Measurements from ENCODE around the gene TSHZ2. TPM values are rescaled to one million over a fixed set of nuclear protein-coding genes. Genes with fewer than 3 reads are reported as not detected.
"Not testable (repeated sequence)": the region's sequence is repeated elsewhere in the genome, so short reads cannot be mapped to it uniquely, and the experiment has no call there.

The TSHZ2 gene
- total RNA-seq, 1 donor from 2014 or later: 33.1 TPM

DNA sequence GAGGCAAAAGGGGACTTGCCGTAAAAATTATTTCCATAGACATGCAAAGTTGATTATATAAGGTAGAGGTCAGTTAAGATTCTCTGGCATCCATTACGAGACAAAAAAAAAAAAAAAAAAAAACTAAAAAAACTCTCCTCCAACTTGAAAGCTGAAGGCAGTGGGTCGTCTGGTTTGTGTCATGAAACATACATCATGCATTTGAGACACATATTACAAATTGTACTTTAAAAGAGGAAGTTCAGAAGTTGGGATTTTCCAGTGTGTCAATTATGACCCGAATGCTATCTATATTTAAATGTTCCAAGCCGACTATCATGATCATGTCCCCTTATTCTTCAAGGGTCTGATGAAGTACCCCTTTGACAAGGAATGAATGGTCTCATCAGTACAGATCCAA, 496.4 kb downstream of the TSHZ2 start:
- ATAC-seq (no peak), DNase-seq (ENCODE audit: low spot score) (no peak)
- intact Hi-C loops (cut with DNase I): no loop called here

DNA sequence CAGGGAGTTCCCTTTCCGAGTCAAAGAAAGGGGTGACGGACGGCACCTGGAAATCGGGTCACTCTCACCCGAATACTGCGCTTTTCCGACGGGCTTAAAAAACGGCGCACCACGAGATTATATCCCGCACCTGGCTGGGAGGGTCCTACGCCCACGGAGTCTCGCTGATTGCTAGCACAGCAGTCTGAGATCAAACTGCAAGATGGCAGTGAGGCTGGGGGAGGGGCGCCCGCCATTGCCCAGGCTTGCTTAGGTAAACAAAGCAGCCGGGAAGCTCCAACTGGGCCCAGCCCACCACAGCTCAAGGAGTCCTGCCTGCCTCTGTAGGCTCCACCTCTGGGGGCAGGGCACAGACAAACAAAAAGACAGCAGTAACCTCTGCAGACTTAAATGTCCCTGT, 500.7 kb downstream of the TSHZ2 start:
- DNase-seq (ENCODE audit: low spot score); intact Hi-C loops (cut with DNase I); ATAC-seq: not testable (repeated sequence)

DNA sequence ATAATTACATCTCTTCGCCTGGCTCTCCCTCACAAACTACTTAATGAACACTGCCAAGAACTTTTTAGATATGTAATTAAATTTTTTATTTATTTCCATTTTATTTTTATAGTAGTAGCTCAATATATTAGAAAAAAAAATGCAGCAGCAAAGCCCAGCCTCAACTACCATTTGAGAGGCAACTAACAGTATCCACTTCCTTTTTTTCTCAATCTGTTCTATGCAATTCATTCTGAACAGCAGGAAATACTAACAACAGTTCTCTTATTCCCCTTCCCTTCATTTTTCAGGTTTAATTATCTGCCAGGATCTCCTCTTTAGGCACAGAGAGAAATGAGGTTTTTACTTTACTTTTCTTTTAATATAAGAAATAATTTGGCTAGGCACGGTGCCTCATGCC, 508.8 kb downstream of the TSHZ2 start:
- DNase-seq (ENCODE audit: low spot score): no peak
- intact Hi-C loops (cut with DNase I): no loop called here

DNA sequence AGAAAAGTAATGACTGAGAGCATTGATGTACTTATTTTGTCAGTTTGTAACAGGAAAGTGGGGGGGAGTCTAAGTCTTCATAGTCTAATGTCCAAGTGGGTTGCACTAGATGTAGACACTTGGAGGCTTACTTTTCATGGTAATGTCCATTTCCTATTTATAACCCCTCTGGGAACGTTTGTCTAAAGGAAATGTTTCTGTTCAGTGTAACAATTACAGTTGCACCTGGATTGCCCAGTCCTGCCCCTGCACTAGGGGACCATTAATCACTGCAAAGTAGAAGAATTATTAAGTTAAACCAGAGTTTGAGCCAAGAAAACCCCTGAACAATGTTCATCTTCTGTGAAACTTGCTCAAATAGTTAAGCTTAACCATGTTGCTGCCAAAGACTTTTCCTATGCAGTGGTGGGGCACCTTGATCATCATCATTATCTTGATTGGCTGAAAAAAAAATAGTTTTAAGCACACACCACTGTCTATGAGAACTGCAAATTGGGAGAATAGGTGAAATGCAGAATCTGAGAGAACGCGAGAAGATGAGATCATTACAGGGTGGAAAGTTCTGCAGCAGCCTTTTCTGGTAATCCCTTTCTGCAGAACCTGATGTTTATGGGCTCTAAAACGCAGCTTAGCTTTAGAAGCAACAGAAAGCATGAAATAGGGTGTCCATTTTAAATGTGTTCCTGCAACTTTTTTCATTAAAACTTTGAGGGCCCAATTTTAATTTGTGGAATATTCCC, 515.5 kb downstream of the TSHZ2 start:
- ATAC-seq (no peak), DNase-seq (ENCODE audit: low spot score) (no peak)
- intact Hi-C loops (cut with DNase I): no loop called here

More for the DNA sequence above, 508.8 kb downstream of the TSHZ2 start:
- ATAC-seq: no peak

DNA sequence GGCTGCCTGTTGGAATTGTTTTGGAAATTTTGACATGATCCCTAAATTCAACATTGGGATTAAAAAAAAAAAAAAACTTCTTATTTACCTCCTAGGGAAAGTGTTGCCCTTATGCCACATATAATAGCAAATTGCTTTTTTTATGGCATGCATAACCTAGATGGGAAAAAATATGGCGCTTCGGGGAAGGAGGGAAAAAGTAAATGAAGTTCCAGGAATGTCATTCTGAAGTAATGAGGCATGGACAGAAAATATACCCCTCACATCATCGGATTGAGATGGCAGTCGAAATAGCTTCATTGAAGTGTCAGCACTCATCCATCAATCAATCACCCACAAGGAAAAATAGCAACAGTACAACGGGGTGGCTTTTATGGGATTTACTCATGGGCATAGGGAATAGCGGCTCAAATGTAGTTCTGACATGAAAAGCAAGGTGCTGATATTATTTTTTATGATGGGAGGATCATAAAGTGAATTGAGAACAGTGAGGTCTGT, 516.7 kb downstream of the TSHZ2 start:
- ATAC-seq: no peak
- intact Hi-C loops (cut with DNase I): no loop called here

DNA sequence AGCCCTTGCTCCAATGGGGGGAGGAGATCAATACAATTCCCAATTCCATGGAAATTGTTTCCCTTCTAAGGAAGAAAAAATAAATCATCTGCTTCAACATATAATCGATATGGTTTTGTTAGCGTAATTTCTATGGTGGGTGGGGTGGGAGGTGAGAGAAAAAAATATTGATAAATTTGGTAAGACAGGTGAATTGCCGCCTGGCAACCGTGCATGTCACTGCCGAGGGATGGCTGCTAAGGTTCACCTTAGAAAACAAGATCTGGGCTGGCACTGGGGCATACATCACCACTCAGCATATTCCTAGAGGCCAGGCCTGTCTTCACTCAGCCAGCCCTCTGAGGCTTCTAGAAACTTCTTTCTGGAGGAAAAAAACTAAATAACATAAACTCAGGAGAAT, 517.4 kb downstream of the TSHZ2 start:
- intact Hi-C loops (cut with DNase I): no loop called here
- DNase-seq (ENCODE audit: low spot score): no peak
- no peak for ATAC-seq

More for the DNA sequence above, 516.7 kb downstream of the TSHZ2 start:
- no peak for DNase-seq (ENCODE audit: low spot score)

DNA sequence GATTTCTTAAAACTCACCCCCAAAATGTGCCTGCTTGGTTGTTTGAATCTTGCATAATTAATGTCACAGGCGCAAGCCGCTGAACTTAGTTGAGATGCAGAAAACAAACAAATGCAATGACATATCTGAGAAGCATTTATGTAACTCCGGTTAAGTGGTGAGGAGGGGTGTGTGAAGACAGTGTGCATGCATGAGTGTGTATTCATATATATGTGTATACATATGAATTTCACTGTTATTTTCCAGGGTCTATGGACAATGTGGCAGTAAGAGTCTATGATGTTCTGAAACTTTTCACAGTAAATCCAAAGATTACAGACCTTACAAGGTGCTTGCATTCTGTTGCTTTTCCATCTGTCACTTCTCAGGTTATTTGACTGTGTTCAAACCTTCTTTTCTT, 518.5 kb downstream of the TSHZ2 start:
- intact Hi-C loops (cut with DNase I): no loop called here
- DNase-seq (ENCODE audit: low spot score): no peak
- no peak for ATAC-seq

DNA sequence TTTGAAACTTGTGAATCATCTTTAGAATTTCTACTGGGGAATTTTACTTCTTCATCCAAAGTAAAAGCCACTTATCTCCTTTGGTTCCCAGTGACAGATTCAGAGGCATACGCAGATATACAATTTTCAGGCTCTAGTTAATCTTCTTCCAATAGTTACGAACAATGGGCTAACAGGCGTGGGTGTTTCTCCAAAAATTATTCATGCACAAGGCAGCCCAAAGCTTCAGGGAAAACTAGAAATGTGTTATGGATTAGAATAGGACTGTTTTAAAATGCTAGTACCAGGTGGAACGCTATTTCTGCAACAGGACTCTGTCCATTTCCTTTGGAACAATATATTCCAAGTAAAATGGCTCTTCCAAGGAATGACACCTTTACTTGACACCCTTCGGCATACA, 519.3 kb downstream of the TSHZ2 start:
- no peak for ATAC-seq
- intact Hi-C loops (cut with DNase I): no loop called here
- no peak for DNase-seq (ENCODE audit: low spot score)

DNA sequence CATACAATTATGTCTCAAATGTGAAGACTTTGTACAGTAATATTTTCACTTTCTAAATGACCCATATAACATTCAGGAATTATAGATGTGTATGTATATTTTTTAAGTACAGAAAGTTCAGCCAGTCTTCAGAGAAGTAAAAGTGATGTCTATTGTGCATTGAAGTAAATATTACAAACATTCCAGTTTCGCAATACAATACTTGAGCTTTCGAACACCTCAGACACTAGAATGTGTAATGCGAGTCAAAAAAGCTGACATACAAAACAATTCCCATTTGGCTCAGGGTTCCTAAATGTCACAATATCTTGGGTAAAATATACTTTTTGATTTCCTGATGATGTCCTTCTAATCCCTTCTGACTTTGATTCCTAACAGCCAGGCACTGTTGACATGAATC, 520.1 kb downstream of the TSHZ2 start:
- ATAC-seq: no peak
- DNase-seq (ENCODE audit: low spot score): no peak
- intact Hi-C loops (cut with DNase I): no loop called here

DNA sequence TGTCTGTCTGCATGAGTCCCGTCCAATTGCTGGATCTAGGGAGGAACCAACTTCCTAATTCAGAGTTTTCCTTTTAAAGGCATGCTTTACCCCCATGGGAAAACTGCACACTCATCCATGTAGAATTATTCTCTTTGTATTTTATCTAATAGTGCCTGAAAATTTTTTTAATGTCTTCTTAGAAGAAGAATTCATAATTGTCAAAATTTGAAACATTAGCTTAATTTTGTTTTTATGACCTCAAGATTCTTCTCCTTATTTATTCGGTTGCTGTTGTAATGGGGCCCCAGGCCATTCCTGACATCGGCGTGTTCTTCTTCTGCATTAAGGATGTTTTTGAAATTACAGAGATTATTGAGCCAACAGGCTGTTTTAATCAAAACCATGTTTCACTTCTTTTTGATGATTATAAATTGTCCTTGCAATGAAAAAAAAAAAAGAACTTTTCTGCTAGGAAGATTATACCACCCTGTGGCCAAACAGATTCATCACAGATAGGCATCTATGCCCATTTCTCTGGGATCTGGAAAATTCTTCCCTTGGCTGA, 521.2 kb downstream of the TSHZ2 start:
- intact Hi-C loops (cut with DNase I): no loop called here
- ATAC-seq (peak; percentile 45), DNase-seq (ENCODE audit: low spot score) (no peak)

DNA sequence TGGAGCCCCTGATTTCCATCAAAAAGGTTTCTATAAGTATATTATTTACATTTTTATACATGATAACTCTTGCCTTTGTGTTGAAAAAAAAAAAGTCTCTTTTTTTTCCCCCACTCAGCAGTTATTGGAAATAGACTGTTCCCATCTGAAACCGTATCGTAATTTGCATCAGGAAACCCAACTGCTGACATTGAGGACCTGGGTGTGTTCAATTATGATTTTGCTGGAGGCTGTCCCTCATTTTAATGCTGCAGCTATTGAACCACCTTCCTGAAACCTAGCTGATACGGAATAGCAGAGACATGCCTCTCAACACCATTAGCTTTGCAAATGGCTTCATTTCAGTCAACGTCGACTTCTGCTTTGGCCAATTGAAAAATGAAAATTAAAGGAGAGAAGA, 522.6 kb downstream of the TSHZ2 start:
- DNase-seq (ENCODE audit: low spot score) (no peak), ATAC-seq (no peak)
- intact Hi-C loops (cut with DNase I): no loop called here

DNA sequence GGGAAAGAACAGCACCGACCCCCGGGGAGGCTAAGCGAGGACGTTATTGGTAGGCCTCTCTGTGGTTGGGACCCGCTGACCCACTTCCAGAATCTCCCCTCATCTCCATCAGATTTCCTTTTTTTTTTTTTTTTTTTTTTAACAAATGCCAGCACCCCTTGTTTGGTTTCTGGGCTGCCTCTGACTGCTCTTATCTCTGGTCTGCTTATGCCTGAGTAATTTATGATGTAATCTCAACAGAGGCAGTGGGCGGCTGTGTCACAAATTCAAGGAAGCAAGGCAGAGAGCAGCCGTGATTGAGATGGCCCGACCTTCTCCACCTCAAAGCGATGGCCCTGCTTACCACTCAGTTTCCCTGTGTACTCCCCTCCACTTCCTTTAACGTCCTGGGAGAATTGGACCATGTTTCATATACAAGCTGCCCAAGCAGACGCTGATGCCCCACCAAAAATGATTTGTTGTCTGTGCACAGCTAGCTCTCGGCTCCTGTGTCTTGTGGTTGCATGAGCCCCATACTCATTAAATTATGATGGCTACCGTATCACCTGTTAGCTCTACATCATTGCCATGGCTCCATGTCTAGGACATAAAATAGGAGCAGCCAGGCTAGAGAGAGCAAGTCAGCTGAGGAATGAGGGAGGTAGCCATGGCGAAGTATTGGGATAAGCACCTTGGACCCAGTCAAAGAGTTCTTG, 523.4 kb downstream of the TSHZ2 start:
- ATAC-seq: no peak
- no peak for DNase-seq (ENCODE audit: low spot score)
- intact Hi-C loops (cut with DNase I): no loop called here

DNA sequence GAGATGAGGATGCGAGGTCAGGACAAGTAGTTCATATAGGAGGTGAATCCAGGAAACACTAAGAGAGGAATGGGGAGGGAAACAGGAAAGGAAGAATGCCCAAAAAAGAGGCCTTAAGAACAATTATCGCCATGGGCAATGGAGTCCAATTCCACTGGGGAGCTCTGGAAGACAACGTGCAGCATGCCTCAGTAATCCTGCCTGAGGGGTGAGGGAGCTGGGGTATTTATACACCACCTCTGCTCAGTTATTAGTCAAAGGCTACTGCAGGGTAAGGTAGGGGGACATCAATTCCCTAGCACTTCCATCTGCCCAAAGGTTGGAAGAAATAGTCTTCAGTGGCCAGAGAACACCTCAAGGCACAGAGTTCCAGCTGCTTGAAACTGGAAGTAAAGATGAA, 525.1 kb downstream of the TSHZ2 start:
- ATAC-seq: no peak
- intact Hi-C loops (cut with DNase I): no loop called here
- DNase-seq (ENCODE audit: low spot score): no peak

DNA sequence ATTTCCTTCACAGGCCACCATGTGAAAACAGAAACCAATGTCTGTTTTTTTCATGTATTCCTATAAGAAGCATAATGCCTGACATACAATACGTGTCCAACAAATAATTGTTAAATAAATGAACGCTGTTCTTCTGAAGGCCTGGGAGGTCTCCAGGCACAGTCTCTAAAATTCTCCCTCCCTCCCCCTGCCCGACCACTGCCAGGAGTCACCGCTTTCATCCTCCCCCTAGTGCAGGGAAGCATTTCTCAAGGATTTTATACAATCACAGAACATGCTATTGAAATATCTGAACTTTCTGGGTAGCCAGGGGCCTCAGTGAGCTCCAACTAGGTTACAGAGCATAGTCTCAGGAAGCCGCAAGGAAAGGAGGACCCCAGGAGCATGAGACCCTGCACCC, 526.2 kb downstream of the TSHZ2 start:
- intact Hi-C loops (cut with DNase I): no loop called here
- ATAC-seq: no peak
- no peak for DNase-seq (ENCODE audit: low spot score)

DNA sequence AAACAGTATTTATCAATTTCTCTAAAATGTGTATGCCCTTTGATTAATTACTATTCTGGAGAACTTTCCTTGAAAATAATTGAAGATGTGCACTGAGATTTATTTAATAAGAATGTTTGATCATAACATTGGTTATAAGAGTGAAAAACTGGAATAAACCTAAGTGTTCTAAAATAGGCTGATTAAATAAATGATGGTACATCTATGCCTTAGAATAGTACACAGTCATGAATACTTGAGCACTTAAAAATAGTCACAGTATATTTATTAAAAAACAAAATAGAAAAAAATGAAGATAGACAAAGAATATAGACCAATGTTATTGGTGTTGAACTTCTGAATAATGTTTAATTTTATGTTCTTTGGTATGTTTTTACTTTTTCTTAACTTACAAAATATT, 528.5 kb downstream of the TSHZ2 start:
- intact Hi-C loops (cut with DNase I): no loop called here
- no peak for DNase-seq (ENCODE audit: low spot score)
- ATAC-seq: no peak

DNA sequence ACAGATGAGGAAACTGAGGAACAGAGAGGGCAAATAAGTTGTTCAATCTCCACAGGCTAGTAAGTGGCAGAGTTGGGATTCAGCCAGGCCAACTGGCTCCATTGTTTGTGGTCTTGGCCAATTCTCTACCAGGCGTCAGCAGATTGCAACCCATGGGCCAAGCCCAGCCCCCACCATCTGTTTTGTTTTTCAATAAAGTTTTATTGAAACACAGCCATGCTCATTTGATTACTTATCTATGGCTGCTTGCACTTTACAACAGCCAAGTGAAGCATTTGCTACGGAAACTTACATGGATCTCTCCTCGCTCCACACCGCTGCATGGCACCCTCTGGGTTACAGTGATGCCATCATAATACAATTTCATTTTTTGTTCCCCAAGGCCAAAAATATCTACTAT, 530.7 kb downstream of the TSHZ2 start:
- DNase-seq (ENCODE audit: low spot score) (no peak), ATAC-seq (no peak)
- intact Hi-C loops (cut with DNase I): no loop called here

DNA sequence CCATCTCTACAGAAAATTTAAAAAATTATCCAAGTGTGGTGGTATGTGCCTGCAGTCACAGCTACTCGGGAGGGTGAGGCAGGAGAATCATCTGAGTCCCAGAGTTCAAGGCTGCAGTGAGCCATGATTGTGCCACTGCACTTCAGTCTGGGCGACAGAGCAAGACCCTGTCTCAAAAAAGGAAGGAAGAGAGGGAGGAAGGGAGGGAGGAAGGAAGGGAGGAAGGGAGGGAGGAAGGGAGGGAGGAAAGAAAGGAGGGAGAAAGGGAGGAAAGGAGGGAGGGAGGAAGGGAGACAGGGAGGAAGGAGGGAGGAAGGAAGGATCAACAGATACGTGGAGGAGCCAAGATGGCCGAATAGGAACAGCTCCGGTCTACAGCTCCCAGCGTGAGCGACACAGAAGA, 531.4 kb downstream of the TSHZ2 start:
- no peak for ATAC-seq
- no peak for DNase-seq (ENCODE audit: low spot score)
- intact Hi-C loops (cut with DNase I): no loop called here

DNA sequence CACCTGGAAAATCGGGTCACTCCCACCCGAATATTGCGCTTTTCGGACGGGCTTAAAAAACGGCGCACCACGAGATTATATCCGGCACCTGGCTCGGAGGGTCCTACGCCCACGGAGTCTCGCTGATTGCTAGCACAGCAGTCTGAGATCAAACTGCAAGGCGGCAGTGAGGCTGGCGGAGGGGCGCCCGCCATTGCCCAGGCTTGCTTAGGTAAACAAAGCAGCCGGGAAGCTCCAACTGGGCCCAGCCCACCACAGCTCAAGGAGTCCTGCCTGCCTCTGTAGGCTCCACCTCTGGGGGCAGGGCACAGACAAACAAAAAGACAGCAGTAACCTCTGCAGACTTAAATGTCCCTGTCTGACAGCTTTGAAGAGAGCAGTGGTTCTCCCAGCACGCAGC, 531.9 kb downstream of the TSHZ2 start:
- intact Hi-C loops (cut with DNase I); ATAC-seq; DNase-seq (ENCODE audit: low spot score): not testable (repeated sequence)

DNA sequence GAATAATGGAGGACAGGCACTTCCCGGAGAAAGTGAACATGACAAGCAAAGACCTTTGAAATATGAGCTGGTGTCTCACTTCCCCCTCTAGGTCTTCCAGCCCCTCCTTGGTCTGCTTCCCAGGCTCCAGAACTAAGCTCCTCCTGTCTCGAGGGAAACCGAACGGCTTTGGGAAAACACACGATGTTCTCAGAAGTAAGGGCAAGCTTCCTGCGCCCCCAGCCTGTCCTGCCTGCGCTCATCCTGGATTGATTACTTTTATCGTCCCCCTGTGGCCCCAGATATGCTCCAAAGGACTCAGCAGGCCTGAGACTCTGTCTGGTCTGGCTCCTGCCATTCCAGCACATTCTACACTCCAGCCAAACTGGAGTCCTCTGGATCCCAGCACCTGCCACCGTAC, 538.1 kb downstream of the TSHZ2 start:
- DNase-seq (ENCODE audit: low spot score): no peak
- ATAC-seq: no peak
- intact Hi-C loops (cut with DNase I): no loop called here

DNA sequence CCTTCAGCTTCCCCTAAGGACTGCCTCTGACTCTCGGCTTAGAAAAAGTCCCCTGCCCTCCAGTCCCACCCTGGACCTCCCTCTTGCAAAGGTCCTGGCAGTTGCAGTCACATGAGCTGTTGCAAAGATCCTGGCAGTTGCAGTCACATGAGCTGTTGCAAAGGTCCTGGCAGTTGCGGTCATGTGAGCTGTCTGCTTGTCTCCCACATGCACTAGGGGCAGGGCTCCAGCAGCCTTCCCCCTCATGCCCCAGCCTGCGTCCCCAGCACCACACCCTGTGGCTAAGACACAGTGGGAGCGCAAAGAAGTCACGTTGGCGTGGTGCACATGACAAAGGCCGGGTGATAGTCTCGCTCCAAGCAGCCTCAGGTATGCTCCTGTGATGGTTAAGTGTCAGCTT, 538.5 kb downstream of the TSHZ2 start:
- ATAC-seq: no peak
- no peak for DNase-seq (ENCODE audit: low spot score)
- intact Hi-C loops (cut with DNase I): no loop called here
